GM21423 (cell line): Measurements from ENCODE around the gene CMTM5.
"Not testable (repeated sequence)": the region's sequence is repeated elsewhere in the genome, so short reads cannot be mapped to it uniquely, and the experiment has no call there.

Source experiments
- ATAC-seq: cut with Tn5 transposase; IDR thresholded peaks from one replicate; pipeline ENCODE4 v1.9.1; 2021; ENCODE audit warnings: mild to moderate bottlenecking, moderate library complexity; ENCODE audit not compliant: unreplicated experiment

The CMTM5 gene

GRCh38 chr14:23396126-23396525 is 19.3 kb downstream of the CMTM5 start:
- ATAC-seq: no peak

DNA sequence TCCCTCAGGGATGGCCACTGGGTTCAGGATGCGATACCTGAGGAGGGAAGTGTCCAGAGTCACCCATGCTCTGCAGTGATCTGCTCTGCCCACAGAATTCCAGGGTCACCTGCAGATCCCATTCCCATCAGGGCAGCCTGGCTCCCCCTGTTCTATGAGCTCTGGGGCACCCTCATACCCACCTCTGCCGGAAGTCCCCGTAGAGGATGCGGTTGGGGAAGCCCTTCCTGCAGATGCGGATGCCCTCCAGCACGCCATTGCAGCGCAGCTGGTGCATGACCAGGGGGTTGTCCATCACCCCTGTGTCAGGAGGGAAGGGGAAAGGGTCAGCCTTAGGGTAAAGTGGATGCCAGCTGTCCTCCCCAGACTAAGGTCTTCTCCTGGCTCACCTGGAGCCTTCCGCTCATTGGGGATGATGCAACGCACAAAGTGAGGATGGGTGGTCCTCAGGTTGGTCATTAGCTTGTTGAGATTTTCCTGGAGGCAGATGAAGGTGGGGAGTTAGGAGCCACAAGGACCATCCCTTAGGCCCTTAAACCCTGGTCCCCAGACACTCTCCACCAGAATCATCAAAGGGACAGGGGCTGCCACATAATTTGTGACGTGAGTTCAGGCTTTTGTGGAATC is 20.0 kb downstream of the CMTM5 start:
- no peak for ATAC-seq

DNA sequence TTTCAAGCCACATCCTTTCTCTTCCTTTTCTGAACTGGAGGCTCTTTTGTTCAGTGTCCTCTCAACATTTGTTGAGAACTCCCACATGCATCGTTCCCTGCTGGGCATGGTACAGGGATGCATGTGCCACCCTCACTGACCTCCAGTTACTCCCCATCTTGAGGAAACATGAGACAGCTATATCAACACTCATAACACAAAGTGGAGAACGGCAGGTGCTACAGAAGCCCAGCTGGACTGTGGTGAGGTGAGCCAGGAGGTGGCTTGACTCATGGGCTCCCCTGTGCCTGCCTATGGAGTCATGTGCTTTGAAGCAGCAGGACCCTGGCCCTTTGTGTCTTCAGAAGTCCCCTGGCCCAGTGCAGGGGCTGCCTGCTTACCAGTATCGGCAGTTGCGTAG is 21.5 kb downstream of the CMTM5 start:
- no peak for ATAC-seq

GRCh38 chr14:23399136-23399535 is 22.3 kb downstream of the CMTM5 start:
- ATAC-seq: no peak

DNA sequence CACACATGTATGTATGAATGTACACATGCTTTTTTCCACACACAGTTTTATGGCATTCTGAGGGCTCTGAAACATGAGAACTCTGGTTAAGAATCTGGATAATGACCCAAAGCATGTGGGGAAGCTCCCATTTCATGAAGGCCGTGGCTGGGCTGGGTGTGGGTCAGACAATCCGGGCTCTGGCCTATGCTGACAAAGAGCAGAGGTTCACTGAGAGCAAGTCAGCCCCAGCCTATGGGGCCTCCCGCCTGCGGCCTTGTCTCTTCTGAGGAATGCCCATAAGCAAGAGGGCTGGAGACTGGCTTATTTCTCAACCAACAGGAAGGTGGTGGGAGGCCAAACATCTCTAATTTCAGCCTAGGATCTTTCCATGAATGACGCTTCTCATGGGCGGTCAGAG is 22.7 kb downstream of the CMTM5 start:
- no peak for ATAC-seq

- not testable (repeated sequence) for ATAC-seq
These were observed 23.8 kb downstream of the CMTM5 start for GRCh38 chr14:23400496-23401149.

DNA sequence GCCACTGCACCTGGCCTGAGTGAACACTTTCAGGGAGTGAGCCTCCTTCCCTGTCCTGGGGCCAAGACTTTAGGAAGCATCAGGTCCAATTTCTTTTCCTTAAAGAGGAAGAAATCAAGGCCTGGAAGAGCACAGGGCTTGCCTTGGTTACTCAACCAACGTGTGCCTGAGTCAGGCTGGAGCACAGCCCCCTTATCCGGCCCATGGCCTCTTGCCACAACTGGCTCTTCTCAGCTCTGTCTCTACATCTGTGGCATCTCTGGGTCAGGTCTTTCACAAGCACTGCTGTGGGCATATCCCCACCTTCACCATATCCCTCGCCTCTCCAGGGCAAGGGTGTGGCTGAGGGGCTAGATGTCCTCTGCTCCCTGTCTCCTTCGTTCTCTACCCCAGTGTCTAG is 24.4 kb downstream of the CMTM5 start:
- no peak for ATAC-seq

DNA sequence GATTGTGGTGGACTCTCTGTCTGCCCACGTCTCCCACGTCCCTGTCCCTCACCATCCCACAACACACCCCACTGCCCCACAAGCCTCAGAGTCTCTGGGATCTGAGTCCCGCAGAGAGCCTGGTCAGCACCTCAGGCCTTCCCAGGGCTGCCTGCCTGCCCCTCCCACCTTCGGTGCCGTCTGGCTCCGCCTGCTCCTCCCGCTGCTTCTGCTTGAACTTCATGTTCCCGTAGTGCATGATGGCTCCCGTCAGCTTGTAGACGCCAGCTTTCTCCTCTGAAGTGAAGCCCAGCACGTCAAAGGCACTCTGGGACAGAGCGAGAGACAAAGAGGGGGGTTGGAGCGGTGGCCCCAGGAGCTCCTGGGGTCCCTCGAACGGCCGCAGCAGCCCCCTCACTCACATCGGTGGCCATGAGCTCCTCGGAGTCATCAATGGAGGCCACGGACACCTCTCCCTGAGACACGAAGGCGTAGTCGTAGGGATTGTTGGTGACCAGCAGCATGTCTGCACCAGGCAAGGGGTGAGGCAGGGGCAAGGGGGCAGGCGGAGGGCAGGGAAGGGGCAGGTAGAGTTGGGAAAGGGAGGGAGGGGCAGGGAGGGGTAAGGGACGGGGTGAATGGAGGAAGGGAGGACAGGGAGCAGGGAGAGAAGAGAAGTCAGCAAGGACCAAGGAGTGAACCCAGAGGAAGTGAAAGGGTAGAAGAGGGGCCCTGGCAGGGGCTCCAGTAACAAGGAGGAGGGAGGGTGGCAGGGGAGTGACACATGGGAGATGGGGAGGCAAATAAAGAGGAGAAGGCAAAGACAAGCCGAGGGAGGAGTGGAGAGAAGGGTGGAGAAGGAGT is 25.7 kb downstream of the CMTM5 start:
- no peak for ATAC-seq

DNA sequence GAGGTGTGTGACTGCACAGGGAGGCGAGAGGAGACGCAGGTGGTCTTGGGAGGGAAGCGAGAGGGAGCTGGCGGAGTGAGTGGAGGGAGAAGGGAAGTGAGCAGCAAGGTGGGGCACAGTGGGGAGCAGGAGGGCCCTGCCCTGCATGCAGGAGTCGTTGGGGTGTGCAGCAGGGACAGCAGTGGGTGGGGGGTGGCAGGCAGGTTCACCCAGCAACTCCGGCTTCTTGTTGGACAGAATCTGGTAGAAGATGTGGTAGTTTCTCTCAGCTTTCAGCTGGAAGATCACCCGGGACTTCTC is 26.2 kb downstream of the CMTM5 start:
- ATAC-seq: no peak

DNA sequence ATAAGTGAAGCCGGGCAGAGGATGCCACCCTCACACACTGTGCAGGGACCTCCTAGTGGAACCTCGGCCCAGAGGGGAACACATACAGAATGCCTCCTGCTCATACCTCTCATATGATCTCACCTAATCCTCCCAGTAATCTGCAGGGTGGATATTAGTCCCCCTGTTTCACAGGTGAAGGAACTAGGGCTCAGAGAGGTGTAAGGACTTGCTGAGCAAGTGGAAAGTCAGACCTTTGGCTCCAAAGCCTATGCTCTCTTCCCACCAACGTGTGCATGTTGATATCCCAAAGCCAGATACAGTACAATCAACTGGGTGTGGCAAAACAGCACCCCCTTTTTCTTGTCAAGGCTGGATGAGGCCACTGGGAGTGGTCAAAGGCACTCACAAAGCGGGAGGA is 27.1 kb downstream of the CMTM5 start:
- no peak for ATAC-seq

DNA sequence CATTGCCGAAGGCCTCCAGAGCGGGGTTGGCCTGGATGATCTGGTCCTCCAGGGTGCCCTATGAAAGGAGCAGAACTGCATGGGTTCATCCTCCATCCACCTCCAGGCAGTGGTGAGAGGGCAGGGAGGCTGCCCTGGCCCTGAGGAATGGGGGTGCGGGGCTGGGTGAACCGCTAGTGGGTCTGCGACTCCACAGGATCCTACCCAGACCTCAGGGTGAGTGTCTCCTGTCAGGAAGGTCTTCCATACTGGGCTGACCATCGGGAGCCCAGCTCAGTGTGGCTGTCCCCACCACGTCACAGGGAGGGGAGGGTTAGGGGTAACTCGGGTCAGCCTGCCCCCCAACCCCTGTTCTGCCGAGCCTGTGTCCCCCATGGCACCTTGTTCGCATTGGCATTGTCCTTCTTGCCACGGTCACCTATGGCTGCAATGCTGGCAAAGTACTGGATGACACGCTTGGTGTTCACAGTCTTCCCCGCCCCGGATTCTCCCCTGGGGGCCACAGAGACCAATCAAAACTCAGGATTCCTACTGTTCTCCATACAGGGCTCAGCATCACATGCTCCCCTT is 27.6 kb downstream of the CMTM5 start:
- no peak for ATAC-seq

DNA sequence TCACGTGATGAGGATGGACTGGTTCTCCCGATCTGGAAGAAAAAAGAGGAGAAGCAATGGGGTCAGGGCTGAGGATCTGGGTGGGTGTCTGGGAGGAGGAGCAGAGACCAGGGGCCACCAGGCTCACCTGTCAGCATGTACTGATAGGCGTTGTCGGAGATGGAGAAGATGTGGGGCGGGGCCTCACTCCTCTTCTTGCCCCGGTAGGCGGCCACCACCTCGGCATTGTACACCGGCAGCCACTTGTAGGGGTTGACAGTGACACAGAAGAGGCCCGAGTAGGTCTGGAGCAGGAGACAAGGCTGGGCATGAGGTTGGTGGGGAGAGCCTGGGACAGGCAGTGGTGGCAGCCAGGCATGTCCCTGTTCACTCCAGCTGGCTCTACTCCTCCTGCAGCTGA is 28.2 kb downstream of the CMTM5 start:
- no peak for ATAC-seq

GRCh38 chr14:23405516-23406025 is 28.7 kb downstream of the CMTM5 start:
- no peak for ATAC-seq

DNA sequence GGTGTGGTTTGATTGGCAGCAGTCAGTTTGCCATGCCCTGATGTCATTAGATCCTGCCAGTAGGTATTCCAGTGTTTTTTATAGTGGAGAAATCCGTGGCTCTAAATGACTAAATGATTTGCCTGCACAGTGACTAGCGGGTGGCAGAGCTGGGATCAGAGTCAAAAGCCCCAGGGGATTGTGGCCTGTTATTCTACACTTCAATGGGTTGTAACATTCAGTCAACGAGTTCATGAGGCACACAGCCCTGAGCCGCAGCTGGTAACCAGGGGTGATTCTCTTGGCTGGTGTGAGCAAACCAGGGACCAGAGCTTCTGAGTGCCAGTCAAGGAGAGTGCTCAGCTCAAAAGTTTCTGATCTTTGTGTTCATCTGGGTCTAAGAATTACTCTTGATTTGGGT is 29.4 kb downstream of the CMTM5 start:
- ATAC-seq: no peak

DNA sequence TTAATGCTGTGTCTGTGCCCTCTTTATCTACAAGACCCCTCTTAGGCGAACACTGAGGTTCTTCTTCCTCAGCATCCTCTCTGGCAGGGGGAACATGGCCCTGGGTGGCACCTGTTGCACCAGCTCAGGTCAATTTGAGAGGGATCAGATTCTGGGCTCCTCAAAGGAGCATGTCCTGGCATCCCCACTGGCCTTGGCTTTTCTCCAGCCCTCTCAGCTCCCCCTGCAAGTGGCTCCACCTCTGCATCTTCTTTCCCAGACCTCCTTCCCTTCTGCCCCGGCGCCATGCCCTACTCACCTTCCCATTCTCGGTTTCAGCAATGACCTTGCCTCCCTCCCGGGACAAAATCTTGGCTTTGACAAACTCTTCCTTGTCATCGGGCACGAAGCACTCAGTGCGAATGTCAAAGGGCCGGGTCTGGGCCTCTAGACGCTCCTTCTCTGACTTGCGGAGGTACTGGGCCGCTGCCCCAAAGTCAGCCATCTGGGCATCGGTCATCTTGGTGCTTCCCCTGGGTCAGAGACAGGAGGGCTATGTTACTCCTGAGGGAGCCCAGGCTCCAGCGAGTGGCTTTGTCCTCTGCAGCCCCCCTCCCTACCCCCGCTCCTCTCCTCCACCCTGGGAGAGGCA is 30.0 kb downstream of the CMTM5 start:
- ATAC-seq: no peak

- ATAC-seq: no peak
These were observed 30.9 kb downstream of the CMTM5 start, which contains the start of gene MYH6 for GRCh38 chr14:23407516-23408306. MYH6 (minus strand) TSS chr14:23408273; CDS start chr14:23407223, 1,050 bp downstream.

DNA sequence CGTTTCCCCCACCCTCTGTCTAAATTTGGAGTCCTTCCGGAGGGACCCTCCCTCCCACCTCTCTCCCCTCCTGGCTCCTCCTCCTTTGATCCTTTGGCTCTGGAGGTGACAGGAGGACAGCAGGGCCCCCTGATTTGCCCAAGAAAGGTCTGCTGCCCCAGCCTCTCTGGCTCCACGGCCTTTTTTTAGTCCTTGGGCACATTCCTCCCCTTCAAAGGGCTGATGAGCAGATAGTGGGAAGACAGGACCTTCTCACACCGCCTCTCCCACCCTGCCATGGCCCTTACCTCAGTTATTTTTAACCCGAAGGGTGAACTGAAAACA is 31.4 kb downstream of the CMTM5 start:
- no peak for ATAC-seq

DNA sequence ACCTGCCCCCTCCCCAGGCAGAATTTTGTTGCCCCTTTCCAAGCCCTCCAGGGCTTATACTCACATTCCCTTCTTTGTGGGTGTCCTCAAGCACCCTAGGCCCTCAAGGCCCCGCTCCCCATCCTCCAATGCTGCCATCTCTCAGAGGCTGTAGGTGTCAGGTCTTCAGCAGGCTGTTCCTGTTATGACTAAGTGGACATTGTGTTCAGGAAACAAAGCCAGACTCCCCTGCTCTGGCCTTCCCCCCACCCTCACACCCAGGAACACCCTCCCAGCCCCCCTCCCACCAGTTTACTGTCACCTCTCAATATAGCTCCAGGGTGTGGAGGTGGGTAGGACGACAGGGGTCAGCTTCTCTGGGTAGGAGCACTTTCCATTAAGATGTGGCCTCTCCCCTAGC is 32.6 kb downstream of the CMTM5 start:
- ATAC-seq: no peak

GRCh38 chr14:23409966-23410635 is 33.3 kb downstream of the CMTM5 start:
- ATAC-seq: no peak
